OCI-LY3 (cell line): ENCODE measurements around the gene MED13L.

Source experiments
- CTCF ChIP-seq: fragments of 200-600, 300-600 bp; sonication (generic); IDR thresholded peaks from 2 replicates; pipeline ENCODE4 v1.5.1; 2014; ENCODE audit warnings: antibody characterized with exemption, low read length, low read depth
- EZH2phosphoT487 ChIP-seq: fragments of 200-600 bp; shearing (Covaris generic); IDR thresholded peaks from 2 replicates; pipeline ENCODE4 v1.6.1; 2018; ENCODE audit warnings: antibody characterized with exemption, mixed run types, low read depth

- TF ChIP-seq CTCF = no peak
- no peak for TF ChIP-seq EZH2phosphoT487
These were observed 288.6 kb downstream of the MED13L start for GRCh38 chr12:115988625-115989563.
